NT2/D1 (cell line): ENCODE measurements around the gene HESX1.

Source experiments
- SUZ12 ChIP-seq: IDR thresholded peaks from 2 replicates; pipeline ENCODE4 v1.6.1; 2011; ENCODE audit not compliant: insufficient read length, insufficient read depth; ENCODE audit errors: extremely low read depth
- YY1 ChIP-seq: IDR thresholded peaks from 2 replicates; pipeline ENCODE4 v1.6.1; 2011; ENCODE audit not compliant: insufficient read length, insufficient read depth
- ZNF274 ChIP-seq: IDR thresholded peaks from 2 replicates; pipeline ENCODE4 v1.6.1; 2011; ENCODE audit warnings: mild to moderate bottlenecking, low read depth, low read length

- TF ChIP-seq ZNF274 (no peak), SUZ12 (no peak), YY1 (no peak)
Measured at GRCh38 chr3:57226176-57226575, 26.4 kb upstream of the HESX1 start.
